GM23248 (cell line): ENCODE results near the gene HHIPL1.

ENCODE experiments used
- EZH2 ChIP-seq: fragments of 200-600 bp; sonication (generic); IDR thresholded peaks from 2 replicates; pipeline ENCODE4 v1.6.1; 2018; ENCODE audit warnings: antibody characterized with exemption, mild to moderate bottlenecking; ENCODE audit not compliant: insufficient read depth, poor library complexity, severe bottlenecking
- EZH2phosphoT487 ChIP-seq: fragments of 200-600 bp; sonication (generic); IDR thresholded peaks from 2 replicates; pipeline ENCODE4 v1.6.1; 2018; ENCODE audit warnings: antibody characterized with exemption, moderate library complexity, mild to moderate bottlenecking, low read depth; ENCODE audit not compliant: insufficient read depth

DNA sequence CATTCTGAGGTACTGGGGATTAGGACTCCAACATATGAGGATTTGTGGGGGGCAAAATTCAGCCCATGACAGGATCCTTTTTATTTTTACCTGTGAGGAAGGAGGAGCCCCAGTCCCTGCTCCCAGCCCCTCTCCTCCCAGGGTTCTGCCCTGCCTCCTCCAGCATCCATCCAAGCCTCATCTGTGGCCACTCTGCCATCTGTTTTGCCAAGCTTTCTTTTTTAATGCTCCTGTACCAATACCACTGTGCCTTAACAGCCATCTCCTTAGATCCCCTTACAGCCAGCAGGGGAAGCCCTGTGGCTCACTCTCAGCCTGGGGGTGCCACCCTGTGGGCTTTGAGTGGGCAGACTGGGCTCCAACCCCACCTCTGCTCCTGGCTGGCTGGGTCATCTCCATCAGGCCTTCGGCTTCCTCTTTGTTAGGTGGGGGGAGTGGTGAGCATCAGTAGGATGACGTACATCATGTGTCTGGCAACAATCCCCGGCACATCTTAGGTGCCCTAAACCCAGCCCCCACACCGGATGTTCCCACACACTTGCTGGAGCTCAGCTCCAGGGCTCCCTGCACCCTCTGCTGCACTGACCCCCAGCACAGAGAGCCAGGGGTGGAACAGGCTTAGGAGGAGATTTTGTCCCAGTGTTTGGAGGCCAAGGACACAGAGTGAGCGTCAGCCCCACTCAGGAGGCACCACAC is 79.4 kb downstream of the HHIPL1 start:
- TF ChIP-seq EZH2 (no peak), EZH2phosphoT487 (no peak)
